AG09309 (cell line): Measurements from ENCODE around the gene KIAA1671.

Source experiments
- DNase-seq: peaks from one replicate; pipeline ENCODE4 v3.0.0-alpha.2; 2010; ENCODE audit warnings: low read depth
- H3K4me3 ChIP-seq: 2 replicates; pipeline ENCODE4 v1.5.1; 2011; ENCODE audit warnings: mild to moderate bottlenecking, low read depth, low read length, moderate library complexity; ENCODE audit not compliant: control insufficient read depth
- CTCF ChIP-seq: IDR thresholded peaks from 2 replicates; pipeline ENCODE4 v1.5.1; 2011; ENCODE audit warnings: mild to moderate bottlenecking, low read depth, low read length, inconsistent platforms; ENCODE audit not compliant: insufficient read depth, control insufficient read depth; ENCODE audit errors: missing control alignments

Gene KIAA1671

DNA sequence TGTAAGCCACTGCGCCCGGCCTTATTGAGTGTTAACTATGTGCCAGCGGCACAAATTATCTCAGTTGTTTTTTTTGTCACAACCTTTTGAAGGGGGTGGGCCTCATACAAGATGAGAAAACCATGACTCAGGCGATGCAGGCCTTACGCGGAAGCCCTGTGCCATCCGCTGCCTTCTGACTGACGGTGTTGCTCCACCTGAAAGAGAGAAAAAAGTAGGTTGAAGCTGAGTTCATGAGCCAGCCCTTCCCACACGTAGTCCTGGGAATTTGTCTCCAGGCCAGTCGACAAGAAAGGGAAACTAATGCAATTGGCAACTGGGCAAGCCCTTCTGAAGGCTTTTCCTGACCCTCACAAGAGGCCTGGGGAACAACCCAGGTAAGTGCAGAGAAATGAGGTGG is 150.2 kb downstream of the KIAA1671 start:
- H3K4me3 ChIP-seq: no peak overlapping the region
- DNase-seq: no peak
- TF ChIP-seq CTCF: no peak

DNA sequence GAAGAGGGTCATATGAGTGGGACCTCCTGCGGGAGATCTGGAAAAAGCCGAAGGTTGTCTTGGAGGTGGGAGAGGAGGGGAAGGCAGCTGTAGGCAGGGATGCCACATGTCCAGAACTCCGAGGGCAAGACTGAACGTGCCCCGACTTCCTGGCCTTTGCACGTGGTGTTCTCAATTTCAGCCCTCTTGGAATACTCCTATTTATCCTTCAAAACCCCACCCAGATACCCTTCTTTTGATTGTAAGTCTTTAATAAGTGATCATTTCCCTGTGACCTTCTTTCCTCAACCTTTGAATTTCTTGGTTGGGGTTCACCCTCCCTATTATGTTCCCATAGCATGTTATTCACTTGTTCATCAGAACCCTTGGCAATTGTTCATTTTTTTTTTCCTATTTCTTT is 151.9 kb downstream of the KIAA1671 start:
- H3K4me3 ChIP-seq: no peak overlapping the region
- no peak for TF ChIP-seq CTCF
- no peak for DNase-seq

GRCh38 chr22:25105817-25106650 is 153.5 kb downstream of the KIAA1671 start:
- no peak for TF ChIP-seq CTCF
- DNase-seq: no peak
- no peak overlapping the region for H3K4me3 ChIP-seq

DNA sequence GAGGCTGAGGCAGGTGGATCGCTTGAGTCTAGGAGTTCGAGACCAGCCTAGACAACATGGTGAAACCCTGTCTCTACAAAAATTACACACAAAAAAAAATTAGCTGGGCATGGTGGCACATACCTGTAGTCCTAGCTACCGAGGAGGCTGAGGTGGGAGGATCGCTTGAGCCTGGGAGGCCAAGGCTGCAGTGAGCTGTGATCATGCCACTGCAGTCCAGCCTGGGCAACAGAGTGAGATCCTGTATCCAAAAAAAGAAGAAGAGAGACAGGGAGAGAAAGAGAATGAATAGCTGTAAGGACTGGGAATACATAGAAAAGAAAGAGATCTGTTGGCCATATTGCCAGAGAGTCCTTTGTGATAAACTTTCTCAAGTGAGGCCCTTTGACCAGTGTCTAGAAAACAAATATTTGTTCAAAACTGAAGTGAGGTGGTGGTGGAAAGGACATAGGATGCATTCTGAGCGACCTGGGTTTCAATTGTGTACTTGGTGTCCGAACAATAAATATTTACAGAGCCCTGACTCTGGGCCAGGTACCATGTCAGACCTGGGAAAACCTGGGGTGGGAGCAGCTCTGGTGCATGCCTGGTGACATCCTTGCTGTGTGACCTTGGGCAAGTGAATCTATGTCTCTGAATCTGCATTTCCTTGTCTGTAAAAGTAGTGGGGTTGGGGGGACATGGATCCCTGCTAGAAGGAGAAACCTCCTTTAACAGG is 157.5 kb downstream of the KIAA1671 start:
- TF ChIP-seq CTCF: no peak
- no peak overlapping the region for H3K4me3 ChIP-seq
- no peak for DNase-seq

GRCh38 chr22:25110596-25110845 is 158.0 kb downstream of the KIAA1671 start:
- TF ChIP-seq CTCF: no peak
- DNase-seq: no peak
- H3K4me3 ChIP-seq: no peak overlapping the region

DNA sequence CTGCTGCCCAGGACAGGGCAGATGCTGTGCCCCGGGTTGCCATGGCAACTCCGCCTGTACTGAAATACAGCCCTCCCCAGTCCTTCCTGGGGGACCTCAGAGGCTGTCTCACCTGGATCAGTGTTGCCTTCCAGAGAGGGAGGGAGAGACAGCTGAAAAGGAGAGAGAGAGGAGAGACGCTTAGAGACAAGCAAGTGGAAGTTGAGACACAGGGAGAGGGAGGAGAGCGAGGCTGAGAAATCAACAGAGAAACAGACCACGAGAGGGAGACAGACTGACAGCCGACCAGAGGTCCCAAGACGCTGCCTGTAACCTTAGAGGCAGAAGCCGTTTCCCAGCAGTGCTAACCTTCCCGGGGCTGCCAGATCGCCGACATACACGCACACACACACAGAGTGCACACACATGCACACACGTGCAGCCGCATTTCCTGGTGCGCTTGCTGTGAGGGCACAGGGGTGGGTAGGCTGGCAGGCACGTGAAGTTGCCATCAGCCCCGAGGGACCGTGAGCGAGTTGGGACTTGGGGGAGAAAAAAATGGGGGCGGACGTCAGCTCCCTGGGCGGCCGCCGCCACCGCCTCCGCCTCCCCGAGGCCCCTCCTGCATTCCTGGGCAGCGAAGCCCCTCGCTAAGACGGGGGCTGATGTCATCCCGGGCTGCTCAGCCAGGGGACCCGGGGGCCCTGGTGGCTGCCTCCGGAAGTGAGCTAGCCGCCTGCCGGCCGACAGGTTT is 158.5 kb downstream of the KIAA1671 start:
- DNase-seq: peak; percentile 4
- TF ChIP-seq CTCF: peak; percentile 26
- peak overlapping the region; percentile 24 for H3K4me3 ChIP-seq
